GM12892 (cell line): ENCODE data around the gene MTF2.

ENCODE experiments used
- POLR2A ChIP-seq: IDR thresholded peaks from 2 replicates; pipeline ENCODE4 v1.6.1; 2011; ENCODE audit warnings: low read depth, low read length, control low read depth
- POLR2AphosphoS5 ChIP-seq: IDR thresholded peaks from 2 replicates; pipeline ENCODE4 v1.6.1; 2011; ENCODE audit warnings: low read depth, low read length, control low read depth

DNA sequence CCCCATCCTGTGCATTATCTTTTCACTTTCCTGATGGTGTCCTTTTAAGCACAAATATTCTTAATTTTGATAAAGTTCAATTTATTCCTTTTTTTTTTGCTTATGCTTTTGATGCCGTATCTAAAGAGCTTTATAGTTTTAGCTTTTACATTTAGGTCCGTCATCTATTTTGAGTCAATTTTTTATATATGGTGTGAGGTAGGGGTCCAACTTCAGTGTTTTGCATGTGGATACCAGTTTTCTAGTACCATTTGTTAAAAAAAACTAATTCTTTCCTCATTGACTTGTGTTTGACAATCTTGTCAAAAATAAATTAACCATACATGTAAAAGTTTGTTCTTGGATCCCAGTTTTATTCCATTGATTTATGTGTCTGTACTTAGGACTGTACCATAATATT is 4.9 kb downstream of the MTF2 start:
- TF ChIP-seq POLR2AphosphoS5 (no peak), POLR2A (no peak)
